GM12891 (cell line): ENCODE results near the gene PON3. TPM values are rescaled to one million over a fixed set of nuclear protein-coding genes. Genes with fewer than 3 reads are reported as not detected.

Experiments used
- DNase-seq: peaks from one replicate; pipeline ENCODE4 v3.0.0; 2011; ENCODE audit warnings: low spot score; ENCODE audit not compliant: insufficient read length
- FAIRE-seq: peaks from 2 replicates; lab custom pipeline; 2011; peaks lifted over from hg19 to GRCh38; lab: Jason Lieb, UNC
- PAX5 ChIP-seq: IDR thresholded peaks from 2 replicates; pipeline ENCODE4 v1.6.1; 2011; ENCODE audit warnings: low read length, moderate library complexity, mild to moderate bottlenecking; ENCODE audit not compliant: insufficient read depth, severe bottlenecking
- POLR2A ChIP-seq: IDR thresholded peaks from 2 replicates; pipeline ENCODE4 v1.6.1; 2011; ENCODE audit warnings: low read depth, low read length, control low read depth
- POLR2AphosphoS5 ChIP-seq: IDR thresholded peaks from 2 replicates; pipeline ENCODE4 v1.6.1; 2011; ENCODE audit warnings: low read depth, low read length, control low read depth
- POU2F2 ChIP-seq: IDR thresholded peaks from 2 replicates; pipeline ENCODE4 v1.6.1; 2011; ENCODE audit warnings: low read depth, mild to moderate bottlenecking, control low read depth, low read length, moderate library complexity
- SPI1 ChIP-seq: IDR thresholded peaks from 2 replicates; pipeline ENCODE4 v1.6.1; 2011; ENCODE audit warnings: low read depth, low read length, control low read depth
- TAF1 ChIP-seq: IDR thresholded peaks from 2 replicates; pipeline ENCODE4 v1.6.1; 2011; ENCODE audit warnings: low read depth, low read length, control low read depth
- polyA plus RNA-seq: library from polyadenylated mRNA; unstranded; fragments of >200 nt; gene quantifications from one replicate; pipeline ENCODE4 v1.2.1, GENCODE V29; 2012; ENCODE audit warnings: low read depth, missing spikeins, inconsistent platforms; ENCODE audit not compliant: missing spikeins

The PON3 gene
- polyA plus RNA-seq = not detected

DNA sequence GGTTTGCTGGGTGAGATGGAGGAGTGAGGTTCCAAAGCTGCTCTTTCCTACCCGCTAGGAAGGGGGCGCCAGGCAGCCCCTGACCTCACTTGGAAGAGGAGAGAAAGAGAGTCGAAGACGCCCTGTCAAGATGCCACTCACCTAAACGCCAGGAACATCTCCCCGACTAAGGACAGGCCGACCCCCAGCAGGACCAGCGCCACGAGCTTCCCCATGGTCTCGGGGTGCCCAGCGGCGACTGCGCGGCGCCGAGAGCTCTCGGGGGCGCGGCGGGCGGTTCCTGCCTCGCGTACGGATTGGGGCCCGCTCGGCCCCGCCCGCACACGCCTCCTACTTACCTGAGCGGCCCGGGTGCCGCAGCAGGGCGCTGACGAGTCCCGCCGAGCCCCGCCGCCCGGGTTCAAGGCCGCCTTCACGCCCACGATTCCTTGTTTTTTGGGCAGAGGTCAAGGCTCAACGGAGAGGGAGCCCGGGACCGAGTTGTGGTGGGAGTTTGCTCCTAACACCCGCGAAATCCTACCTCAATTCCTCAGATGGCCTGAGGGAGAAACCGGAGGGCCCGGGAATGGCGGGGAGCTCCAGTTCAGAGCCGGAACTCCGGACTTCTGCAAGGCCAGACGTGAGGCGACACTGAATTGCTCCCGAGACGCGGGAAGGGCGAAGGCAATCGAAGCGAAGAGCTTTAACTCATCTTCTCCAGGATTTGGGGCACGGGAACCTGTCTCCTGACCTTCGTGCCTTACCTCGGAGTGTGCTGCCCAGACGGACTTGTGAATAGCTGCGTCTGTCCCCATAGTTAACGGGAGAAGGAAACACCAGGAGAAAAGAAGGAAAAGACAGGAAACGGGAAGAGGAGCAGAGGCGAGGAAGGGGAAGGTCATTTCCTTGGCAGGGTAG, at the start of gene PON3:
TSS of gene PON3 (minus strand) at position 240 of the 897 bp plus-strand sequence. CDS start at position 215, 25 bp downstream.
- TF ChIP-seq PAX5 (no peak), POU2F2 (no peak), SPI1 (no peak), POLR2A (no peak), TAF1 (no peak), POLR2AphosphoS5 (no peak)
- DNase-seq (no peak), FAIRE-seq (no peak)

DNA sequence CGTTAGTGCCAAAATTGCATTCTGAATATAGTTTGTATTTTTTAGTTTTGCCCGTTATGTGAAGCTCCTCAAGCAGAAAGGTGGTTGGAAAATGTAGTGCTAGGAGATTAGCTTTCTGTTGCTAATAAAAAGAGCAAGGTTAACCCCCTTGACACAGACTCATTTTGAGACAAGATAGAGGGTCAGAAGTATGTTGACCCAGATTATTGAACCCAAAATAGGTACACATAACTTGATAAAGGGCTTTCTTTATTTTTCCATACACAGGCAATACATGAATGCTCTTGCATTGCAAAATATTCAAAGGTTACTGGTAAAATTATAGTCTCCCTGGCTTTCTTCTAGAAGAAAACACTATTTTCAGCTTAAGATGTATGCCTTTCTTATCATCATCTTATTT, 48.6 kb upstream of the PON3 start:
- TF ChIP-seq POLR2A = no peak
- TF ChIP-seq SPI1 = no peak
- TF ChIP-seq PAX5 = no peak
- no peak for TF ChIP-seq POLR2AphosphoS5
- no peak for TF ChIP-seq TAF1
- DNase-seq = no peak
- FAIRE-seq = no peak

DNA sequence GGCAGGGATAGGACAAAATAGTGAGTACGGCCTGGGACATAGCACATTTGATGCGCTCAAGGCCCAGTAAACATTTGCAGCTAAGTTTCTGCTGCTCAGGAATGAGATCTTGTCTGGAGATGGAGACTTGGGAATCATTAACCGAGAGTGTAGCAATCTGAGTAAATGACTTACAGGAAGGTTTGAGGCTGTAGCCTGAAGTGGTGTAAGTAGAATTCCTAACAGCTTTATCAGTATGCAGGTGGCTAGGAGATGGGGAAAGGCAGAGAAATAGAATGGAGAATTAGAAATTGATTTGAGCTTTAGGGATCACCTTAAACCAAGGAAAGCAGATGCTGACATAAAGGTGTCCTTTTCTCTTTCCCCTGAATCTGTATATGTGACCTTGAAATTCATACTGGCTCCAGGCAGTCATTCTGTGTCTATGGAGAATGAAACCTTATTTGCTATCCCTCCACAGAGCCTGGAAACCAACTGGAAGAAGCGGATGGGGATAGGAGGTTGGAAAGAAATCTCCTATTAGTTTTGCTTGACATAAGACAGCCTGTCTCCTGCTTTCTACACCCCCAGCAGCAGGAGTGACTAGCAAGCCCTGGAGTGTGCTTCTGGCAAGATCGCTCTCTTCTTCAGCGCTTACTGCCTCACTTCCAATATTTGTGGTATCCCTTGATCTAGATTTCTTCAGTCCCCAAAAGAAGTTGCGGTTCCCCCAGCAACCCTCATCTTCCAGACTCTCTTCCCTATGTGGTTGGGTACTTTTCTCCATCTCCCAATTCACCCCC, 45.1 kb upstream of the PON3 start:
- no peak for TF ChIP-seq PAX5
- TF ChIP-seq POLR2AphosphoS5 = no peak
- TF ChIP-seq POLR2A = no peak
- TF ChIP-seq SPI1 = no peak
- TF ChIP-seq POU2F2 = no peak
- TF ChIP-seq TAF1 = no peak
- DNase-seq (no peak), FAIRE-seq (no peak)

DNA sequence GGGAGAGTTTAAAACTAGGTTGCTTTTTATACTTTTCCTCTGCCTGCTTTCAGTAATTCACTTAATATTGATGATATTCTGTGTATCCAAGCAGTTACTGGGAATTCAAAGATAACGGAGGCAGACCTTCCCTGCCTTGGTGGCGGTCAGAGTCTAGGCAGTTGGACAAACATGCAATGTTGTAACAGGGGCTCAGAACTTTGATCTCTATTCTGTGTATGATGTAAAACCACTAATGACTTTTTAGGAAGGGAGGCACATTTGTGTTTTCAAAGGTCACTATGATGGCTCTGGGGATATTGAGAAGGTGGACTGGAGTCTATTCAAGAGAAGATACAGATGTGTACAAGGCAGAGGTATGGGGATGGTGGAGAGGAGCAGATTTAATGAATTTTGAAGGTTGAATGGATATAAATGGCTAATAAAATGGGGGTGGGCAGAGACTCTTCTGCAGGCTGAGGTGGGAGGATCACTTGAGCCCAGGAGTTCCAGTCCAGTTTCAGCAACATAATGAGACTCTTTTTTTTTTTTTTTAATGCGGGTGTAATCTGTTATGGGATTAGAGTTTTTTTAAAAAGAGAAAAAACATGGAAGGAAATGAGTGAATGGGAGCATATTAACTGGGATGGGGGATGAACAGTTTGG, 44.3 kb upstream of the PON3 start:
- DNase-seq (no peak), FAIRE-seq (no peak)
- TF ChIP-seq POLR2A (no peak), POU2F2 (no peak), PAX5 (no peak), TAF1 (no peak)

DNA sequence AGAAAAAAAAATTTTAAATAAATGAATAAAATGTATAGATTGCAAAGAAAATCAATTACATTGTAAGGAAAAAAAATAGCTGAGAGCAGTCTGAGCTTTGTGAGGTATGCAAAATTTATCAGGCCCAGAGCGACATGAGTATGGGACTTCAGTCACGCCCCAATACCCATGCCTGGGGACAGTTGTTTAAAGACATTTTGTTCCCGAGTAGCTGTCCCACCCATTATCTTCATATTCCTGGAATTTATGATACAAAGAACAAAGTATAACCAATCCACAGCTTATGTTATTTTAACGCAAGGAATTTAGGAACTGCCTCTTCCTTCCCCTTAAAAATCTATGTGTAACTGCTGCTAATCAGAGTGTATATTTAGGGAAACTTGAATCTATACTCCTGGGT, 40.2 kb upstream of the PON3 start:
- DNase-seq (no peak), FAIRE-seq (no peak)
- TF ChIP-seq TAF1 (no peak), SPI1 (no peak)

DNA sequence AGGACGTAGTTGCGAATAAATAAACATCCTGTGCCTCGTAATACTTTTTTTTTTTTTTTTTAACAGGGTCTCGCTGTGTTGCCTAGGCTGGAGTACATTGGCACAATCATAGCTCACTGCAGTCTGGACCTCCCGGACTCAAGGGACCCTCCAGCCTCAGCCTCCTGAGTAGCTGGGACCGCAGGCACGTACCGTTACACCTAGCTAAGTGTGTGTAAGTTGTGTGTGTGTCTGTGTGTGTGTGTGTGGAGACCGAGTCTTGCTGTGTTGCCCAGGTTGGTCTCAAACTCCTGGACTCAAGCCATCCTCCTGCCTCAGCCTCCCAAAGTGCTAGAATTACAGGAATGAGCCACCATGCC, 39.2 kb upstream of the PON3 start:
- DNase-seq (no peak), FAIRE-seq (no peak)
- no peak for TF ChIP-seq POLR2A
- TF ChIP-seq PAX5 = no peak
- no peak for TF ChIP-seq POLR2AphosphoS5
- no peak for TF ChIP-seq POU2F2
- no peak for TF ChIP-seq SPI1
- no peak for TF ChIP-seq TAF1

DNA sequence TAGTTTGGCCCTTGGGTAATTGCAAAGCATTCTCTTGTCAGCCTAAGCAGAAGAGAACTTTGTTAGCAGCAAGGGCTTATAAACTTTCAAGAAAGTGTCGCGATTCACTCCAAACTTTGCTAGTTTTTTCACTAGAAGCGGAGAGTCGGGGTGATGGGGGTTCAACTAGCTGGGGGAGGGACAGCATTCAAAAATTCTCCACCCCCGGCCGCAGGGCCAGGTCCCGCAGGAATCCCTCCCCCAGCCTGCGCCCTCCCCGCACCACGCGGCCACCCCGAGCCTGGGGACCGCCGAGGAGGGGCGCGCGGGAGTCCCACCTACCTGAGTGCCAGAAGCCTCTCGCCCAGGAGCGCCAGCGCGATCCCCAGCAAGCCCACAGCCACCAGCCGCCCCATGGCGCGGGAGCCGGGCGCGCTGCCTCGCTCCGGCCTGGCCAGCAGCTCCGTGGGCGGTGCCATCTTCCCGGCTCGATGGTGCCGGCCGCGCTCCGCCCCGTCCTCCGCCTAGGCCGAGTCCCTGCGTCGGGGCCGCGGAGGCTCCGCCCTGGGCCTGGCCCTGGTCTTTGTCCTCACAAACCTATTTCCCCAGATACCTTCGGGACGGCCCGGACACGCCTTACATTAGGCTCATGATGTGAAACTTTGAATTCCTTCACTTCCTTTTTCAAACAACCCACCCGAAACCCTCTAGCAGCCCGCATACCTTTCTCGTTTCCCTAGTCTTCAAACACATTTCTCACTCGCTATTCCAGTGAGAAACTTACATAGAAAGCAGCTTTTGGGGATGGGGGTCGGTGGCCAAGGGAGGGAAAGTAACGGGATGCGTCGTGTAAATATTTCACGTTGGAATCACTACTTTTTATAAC, 38.6 kb upstream of the PON3 start, which contains the start of gene PON2:
TSS of gene PON2 (minus strand) at position 472 of the 865 bp plus-strand sequence. CDS start at position 395, 77 bp downstream.
- TF ChIP-seq POLR2AphosphoS5 (no peak), POLR2A (no peak), PAX5 (no peak), TAF1 (no peak), SPI1 (peak; percentile 90)
- DNase-seq = peak; percentile 57
- peak; percentile 87 for FAIRE-seq

DNA sequence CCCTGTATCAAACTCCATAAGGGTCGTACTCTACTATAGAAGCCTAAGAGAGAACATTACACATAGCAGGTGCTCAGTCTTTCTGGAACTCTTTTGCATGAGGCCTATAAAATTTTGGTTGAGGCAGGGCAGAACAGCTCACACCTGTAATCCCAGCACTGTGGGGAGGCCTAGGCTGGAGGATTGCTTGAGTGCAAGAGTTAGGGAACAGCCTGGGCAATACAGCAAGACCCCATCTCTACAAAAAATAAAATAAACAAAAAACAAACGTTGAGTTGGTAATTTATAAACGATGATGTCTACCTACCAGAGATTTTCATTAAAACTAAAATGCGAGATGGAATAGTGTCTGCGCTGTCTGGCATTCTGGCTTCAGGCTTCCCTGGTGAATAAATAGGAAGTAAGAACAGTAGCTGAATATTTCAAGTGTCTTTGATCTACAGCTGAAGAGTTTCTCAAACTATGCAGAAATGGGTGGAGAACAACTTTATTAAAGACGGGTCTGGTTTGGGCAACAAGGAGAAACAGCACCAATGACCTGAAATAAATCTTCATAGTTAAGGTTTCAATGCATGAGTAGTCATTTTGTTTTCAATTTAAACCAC, 37.9 kb upstream of the PON3 start:
- FAIRE-seq (no peak), DNase-seq (no peak)
- no peak for TF ChIP-seq POLR2A
- TF ChIP-seq SPI1 = no peak
- no peak for TF ChIP-seq PAX5
- no peak for TF ChIP-seq TAF1
- TF ChIP-seq POU2F2 = no peak
